Measurements from ENCODE around the gene MYT1.

MYT1 gene

GRCh38 chr20:64191002-64191401 is 26.8 kb downstream of the MYT1 start:
- no peak for DNase-seq (ENCODE audit: low spot score)

GRCh38 chr20:64192406-64192805 is 28.2 kb downstream of the MYT1 start:
- DNase-seq (ENCODE audit: low spot score): no peak

- no peak for DNase-seq (ENCODE audit: low spot score)
These were observed 28.8 kb downstream of the MYT1 start for GRCh38 chr20:64193058-64193457.

- no peak for DNase-seq (ENCODE audit: low spot score)
These were observed 30.0 kb downstream of the MYT1 start for GRCh38 chr20:64194269-64194668.

DNA sequence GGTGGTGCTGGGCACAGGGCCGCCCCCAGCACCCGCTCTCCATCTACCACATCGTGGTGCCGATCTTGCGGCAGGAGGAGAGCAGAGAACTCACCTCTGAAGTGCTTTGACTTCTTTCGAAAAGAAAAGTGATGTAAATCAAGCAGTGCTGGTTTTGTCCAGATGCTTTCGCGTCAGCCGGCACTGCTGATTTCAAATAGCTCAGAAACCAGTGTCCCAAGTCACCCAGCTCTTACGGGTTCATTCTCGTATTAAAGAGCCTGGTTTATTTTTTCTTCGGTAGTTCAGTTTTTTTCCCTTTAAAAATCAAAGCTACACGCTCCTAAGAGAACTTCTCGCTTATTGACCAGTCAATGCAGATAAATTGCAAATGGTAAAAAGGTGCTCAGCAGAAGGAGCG is 32.1 kb downstream of the MYT1 start:
- DNase-seq (ENCODE audit: low spot score): no peak

DNA sequence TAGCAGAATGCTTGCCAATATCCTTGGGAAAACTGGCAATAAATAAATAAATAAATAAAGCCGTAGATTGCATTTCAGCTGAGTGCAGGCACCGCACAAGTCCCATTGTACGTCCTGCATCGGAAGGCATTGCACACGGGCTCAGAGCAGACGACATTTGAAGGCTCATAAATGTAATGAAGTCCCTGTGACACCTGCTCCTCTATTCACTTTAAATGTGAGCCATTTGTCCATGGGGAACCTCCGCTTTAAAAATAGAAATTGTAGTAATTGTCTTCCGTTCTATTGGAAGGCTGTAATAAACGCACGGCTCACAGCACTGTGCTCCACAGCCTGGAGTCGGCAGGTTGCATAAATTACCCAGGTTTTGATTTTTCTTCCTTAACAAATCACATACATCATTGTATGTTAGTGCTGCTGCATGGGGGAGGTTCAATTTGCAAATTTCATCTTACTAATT is 32.6 kb downstream of the MYT1 start:
- no peak for DNase-seq (ENCODE audit: low spot score)

GRCh38 chr20:64198347-64198746 is 34.1 kb downstream of the MYT1 start:
- no peak for DNase-seq (ENCODE audit: low spot score)

- DNase-seq (ENCODE audit: low spot score): no peak
These were observed 35.1 kb downstream of the MYT1 start for GRCh38 chr20:64199395-64199794.

DNA sequence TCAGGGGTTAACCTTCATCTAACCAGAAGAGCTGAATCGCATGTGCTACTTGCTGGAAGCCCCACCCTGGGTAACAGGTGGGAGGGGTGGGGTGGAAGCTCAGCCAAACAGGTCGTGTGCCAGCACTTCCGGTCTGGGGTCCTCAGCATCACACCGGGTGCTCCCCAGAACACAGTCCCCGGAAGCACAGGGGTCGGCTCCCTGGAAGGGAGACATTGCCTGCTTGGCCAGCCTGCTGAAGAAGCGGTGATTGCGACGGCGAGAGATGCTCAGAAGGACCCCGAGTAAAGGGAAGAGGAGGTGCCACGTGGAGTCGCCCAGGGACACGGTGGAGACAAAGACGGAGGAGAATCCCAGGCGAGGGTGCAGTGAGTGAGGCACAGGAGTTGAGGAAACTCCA is 36.5 kb downstream of the MYT1 start:
- DNase-seq (ENCODE audit: low spot score): no peak

DNA sequence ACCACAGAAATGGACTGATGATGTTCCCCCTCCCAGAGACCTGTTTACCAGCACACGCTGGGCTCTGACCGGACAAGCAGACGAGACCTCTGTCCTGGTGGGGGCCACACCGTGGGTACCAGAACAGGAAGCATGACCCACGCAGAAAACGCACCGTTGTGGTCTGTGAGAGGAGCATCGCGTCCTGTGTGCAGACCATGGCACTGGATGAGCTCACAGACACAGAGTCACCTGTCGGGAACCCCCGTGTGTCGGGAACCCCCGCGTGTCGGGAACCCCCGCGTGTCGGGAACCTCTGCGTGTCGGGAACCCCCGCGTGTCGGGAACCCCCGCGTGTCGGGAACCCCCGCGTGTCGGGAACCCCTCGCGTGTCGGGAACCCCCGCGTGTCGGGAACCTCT is 37.4 kb downstream of the MYT1 start:
- no peak for DNase-seq (ENCODE audit: low spot score)

DNA sequence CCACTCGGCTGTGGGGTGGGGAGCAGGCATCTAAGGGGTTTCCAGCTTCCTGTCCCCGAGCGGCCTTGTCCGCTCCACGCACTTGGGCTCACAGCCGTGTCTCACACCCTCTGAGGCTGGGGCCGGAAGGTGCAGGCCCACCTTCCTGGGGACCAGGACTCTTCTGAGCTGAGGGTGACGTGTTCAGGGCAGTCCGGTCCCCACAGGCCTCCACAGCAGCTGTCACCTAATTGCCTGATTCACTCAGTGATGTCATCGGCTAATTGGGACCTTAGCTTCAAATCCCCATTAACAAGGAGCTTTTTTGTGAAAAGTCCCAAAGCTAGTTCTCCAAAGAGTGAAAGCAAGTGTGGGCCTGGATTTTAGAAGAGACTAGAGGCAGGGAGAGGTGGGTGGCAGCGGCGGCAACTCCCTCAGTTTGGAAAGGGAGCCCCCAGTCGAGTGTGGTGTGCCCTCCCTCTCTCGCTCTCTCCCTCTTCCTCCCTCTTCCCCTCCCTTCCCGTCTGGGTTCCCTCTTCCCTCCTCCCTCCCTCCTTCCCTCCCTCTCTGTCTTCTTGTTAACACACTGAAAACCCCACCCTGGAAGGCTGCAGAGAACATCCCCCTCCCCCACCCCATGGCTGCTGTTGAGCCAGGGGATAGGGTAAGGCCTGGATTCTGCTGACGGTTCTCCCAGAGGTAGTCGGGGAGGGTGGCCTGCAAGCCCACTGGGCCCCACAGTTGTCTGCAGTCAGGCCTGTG is 39.0 kb downstream of the MYT1 start:
- DNase-seq (ENCODE audit: low spot score): no peak

DNA sequence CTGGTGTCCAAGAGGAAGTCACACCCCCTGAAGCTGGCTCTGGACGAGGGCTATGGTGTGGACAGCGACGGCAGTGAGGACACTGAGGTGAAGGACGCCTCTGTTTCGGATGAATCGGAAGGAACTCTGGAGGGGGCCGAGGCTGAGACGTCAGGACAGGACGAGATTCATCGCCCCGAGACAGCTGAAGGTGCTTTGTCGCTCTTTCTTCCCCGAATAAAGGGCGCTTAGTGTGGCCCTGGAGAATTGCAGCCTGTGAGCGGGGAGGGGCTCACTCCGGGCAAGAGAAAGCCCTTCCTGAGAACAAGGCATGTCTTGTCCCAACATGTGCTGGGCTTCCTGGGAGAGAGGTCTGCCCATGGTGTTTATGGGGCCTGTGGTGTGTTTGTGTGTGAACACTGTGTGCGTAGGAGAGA is 41.4 kb downstream of the MYT1 start:
- no peak for DNase-seq (ENCODE audit: low spot score)

GRCh38 chr20:64206614-64207013 is 42.4 kb downstream of the MYT1 start:
- DNase-seq (ENCODE audit: low spot score): no peak

DNA sequence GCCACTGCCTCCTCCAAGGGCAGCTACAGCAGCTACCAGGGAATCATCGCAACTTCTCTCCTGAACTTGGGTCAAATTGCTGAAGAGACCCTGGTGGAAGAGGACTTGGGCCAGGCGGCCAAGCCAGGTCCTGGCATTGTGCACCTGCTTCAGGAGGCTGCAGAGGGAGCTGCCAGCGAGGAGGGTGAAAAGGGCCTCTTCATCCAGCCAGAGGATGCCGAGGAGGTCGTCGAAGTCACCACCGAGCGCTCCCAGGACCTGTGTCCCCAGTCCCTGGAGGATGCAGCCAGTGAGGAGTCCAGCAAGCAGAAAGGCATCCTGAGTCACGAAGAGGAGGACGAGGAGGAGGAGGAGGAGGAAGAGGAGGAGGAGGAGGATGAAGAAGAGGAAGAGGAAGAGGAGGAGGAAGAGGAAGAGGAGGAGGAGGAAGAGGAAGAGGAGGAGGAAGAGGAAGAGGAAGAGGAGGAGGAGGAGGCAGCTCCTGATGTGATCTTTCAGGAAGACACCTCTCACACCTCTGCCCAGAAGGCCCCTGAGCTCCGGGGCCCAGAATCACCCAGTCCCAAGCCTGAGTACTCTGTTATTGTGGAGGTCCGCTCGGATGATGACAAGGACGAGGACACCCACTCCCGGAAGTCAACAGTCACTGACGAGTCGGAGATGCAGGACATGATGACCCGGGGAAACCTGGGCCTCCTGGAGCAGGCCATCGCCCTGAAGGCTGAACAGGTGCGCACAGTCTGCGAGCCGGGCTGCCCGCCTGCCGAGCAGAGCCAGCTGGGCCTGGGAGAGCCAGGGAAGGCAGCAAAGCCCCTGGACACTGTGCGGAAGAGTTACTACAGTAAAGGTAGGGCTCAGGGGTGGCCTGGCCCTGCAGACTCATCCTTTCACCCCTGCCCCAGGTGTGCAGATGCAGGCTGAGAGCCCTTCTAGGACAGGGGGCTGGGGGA is 43.7 kb downstream of the MYT1 start:
- no peak for DNase-seq (ENCODE audit: low spot score)

GRCh38 chr20:64209148-64209547 is 44.9 kb downstream of the MYT1 start:
- no peak for DNase-seq (ENCODE audit: low spot score)

GRCh38 chr20:64210656-64211369 is 46.6 kb downstream of the MYT1 start:
- DNase-seq (ENCODE audit: low spot score): no peak

GRCh38 chr20:64211874-64212658 is 47.8 kb downstream of the MYT1 start:
- DNase-seq (ENCODE audit: low spot score): no peak

GRCh38 chr20:64212755-64213154 is 48.5 kb downstream of the MYT1 start:
- DNase-seq (ENCODE audit: low spot score): no peak

DNA sequence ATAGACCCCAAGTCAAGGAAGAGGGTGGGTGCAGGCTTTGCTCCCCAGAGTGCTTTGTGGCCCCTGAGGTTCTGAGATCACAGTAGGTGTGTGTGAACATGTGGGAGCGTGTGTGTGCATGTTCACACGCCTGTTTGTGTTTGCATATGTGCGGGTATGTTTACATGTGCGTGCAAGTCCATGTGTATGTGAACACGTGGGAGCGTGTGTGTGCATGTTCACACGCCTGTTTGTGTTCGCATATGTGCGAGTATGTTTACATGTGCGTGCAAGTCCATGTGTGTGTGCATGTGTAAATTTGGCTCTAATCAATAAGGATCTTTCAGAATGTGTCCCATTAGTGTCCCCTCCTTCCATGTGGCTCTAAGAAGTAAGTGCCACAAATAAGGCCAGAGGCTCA is 49.9 kb downstream of the MYT1 start:
- DNase-seq (ENCODE audit: low spot score): no peak

DNA sequence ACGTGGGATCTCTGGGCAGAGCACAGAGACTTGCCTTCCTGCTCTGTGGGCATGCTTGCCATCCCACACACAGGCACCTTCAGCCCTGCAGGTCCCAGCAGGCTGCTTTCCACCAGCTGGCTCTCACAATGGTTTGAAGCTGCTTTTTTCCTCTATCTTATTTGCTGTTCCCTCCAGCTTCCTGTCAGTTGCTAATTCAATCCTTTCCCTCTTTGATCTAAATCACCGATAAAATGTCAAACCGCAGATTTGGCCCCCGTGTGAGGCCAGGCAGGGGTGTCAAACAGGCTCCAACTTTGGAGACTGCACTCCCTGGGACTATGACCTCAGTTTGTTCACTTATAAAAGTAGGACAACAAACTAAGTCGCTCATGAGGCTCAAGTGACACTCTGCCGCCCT is 50.7 kb downstream of the MYT1 start:
- DNase-seq (ENCODE audit: low spot score): no peak

GRCh38 chr20:64216036-64216435 is 51.8 kb downstream of the MYT1 start:
- DNase-seq (ENCODE audit: low spot score): no peak

DNA sequence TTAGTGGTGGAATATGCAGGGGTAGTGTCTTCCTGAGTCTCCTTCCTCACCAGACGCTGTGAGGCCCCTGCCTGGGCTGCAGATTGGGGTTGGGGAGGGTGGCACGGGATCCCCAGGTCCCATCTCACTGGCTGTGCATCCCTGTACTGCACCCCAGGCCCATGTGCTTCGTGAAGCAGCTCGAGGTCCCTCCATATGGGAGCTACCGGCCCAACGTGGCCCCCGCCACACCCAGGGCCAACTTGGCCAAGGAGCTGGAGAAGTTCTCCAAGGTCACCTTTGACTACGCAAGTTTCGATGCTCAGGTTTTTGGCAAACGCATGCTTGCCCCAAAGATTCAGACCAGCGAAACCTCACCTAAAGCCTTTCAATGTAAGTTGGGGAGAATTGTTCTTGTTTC is 52.7 kb downstream of the MYT1 start:
- no peak for DNase-seq (ENCODE audit: low spot score)

Measured in activated CD4-positive, alpha-beta T cell treated with anti-CD3 and anti-CD28 coated beads, Interleukin-2, Interleukin-4, amounts not matched to agents 100 ng/mL and 50 ng/mL, durations not matched to agents 16 hours and 8 hours (primary cell).